ENCODE measurements around the gene PKD1L1.

PKD1L1 gene

GRCh38 chr7:47902013-47902412, 46.3 kb downstream of the PKD1L1 start:
- no peak for DNase-seq (ENCODE audit: low read depth, low spot score)

- no peak for DNase-seq (ENCODE audit: low read depth, low spot score)
These were observed 46.7 kb downstream of the PKD1L1 start for GRCh38 chr7:47901542-47901941.

- DNase-seq (ENCODE audit: low read depth, low spot score): no peak
These were observed 50.4 kb downstream of the PKD1L1 start for GRCh38 chr7:47897831-47898230.

- DNase-seq (ENCODE audit: low read depth, low spot score): no peak
These were observed 51.4 kb downstream of the PKD1L1 start for GRCh38 chr7:47896809-47897423.

GRCh38 chr7:47895026-47895425, 53.2 kb downstream of the PKD1L1 start:
- no peak for DNase-seq (ENCODE audit: low read depth, low spot score)

GRCh38 chr7:47893721-47894365, 54.4 kb downstream of the PKD1L1 start:
- no peak for DNase-seq (ENCODE audit: low read depth, low spot score)

GRCh38 chr7:47893238-47893637, 55.0 kb downstream of the PKD1L1 start:
- no peak for DNase-seq (ENCODE audit: low read depth, low spot score)

- DNase-seq (ENCODE audit: low read depth, low spot score): no peak
These were observed 57.7 kb downstream of the PKD1L1 start for GRCh38 chr7:47890606-47891005.

- no peak for DNase-seq (ENCODE audit: low read depth, low spot score)
These were observed 58.1 kb downstream of the PKD1L1 start for GRCh38 chr7:47890125-47890524.

GRCh38 chr7:47889723-47890122, 58.5 kb downstream of the PKD1L1 start:
- no peak for DNase-seq (ENCODE audit: low read depth, low spot score)

- no peak for DNase-seq (ENCODE audit: low read depth, low spot score)
These were observed 59.6 kb downstream of the PKD1L1 start for GRCh38 chr7:47888371-47889265.

- DNase-seq (ENCODE audit: low read depth, low spot score): no peak
These were observed 61.1 kb downstream of the PKD1L1 start for GRCh38 chr7:47887016-47887640.

GRCh38 chr7:47885987-47886811, 62.1 kb downstream of the PKD1L1 start:
- DNase-seq (ENCODE audit: low read depth, low spot score): no peak

- DNase-seq (ENCODE audit: low read depth, low spot score): no peak
These were observed 62.8 kb downstream of the PKD1L1 start for GRCh38 chr7:47885309-47885986.

GRCh38 chr7:47884675-47885074, 63.6 kb downstream of the PKD1L1 start:
- DNase-seq (ENCODE audit: low read depth, low spot score): no peak

GRCh38 chr7:47882635-47883034, 65.6 kb downstream of the PKD1L1 start:
- DNase-seq (ENCODE audit: low read depth, low spot score): no peak

GRCh38 chr7:47881256-47881655, 67.0 kb downstream of the PKD1L1 start:
- no peak for DNase-seq (ENCODE audit: low read depth, low spot score)

GRCh38 chr7:47878662-47879061, 69.6 kb downstream of the PKD1L1 start:
- no peak for DNase-seq (ENCODE audit: low read depth, low spot score)

GRCh38 chr7:47877336-47877735, 70.9 kb downstream of the PKD1L1 start:
- no peak for DNase-seq (ENCODE audit: low read depth, low spot score)

- DNase-seq (ENCODE audit: low read depth, low spot score): no peak
These were observed 72.1 kb downstream of the PKD1L1 start for GRCh38 chr7:47875998-47876744.
